Ascending aorta (tissue), 2 donors: ENCODE results near the gene ZNF709. TPM values are rescaled to one million over a fixed set of nuclear protein-coding genes. Genes with fewer than 3 reads are reported as not detected.
"Not testable (repeated sequence)": the region's sequence is repeated elsewhere in the genome, so short reads cannot be mapped to it uniquely, and the experiment has no call there.

Source experiments
- DNase-seq, 2 donors: peaks; one replicate each; pipeline ENCODE4 v3.0.0-alpha.2; 2019; ENCODE audit warnings: low spot score in 2 of 2
- H3K27ac ChIP-seq, 2 donors: fragments of 200-600 bp; sonication (generic); one replicate each; pipeline ENCODE4 v1.5.1; 2016 to 2017; ENCODE audit warnings: mild to moderate bottlenecking in 1 of 2
- H3K27me3 ChIP-seq: fragments of 200-600 bp; sonication (generic); one replicate; pipeline ENCODE4 v1.5.1; 2017
- H3K36me3 ChIP-seq, 2 donors: fragments of 200-600 bp; sonication (generic); one replicate each; pipeline ENCODE4 v1.5.1; 2016
- H3K4me1 ChIP-seq, 2 donors: fragments of 200-600 bp; sonication (generic); one replicate each; pipeline ENCODE4 v1.5.1; 2016 to 2017; ENCODE audit warnings: mild to moderate bottlenecking in 1 of 2
- H3K4me3 ChIP-seq, 2 donors: fragments of 200-600 bp; sonication (generic); one replicate each; pipeline ENCODE4 v1.5.1; 2016 to 2017; ENCODE audit warnings: mild to moderate bottlenecking in 1 of 2
- H3K9me3 ChIP-seq, 2 donors: fragments of 200-600 bp; sonication (generic); one replicate each; pipeline ENCODE4 v1.5.1; 2016
- CTCF ChIP-seq, 3 experiments: fragments of 200-600 bp in 2 of 3; fragments of 450-650 bp in 1 of 3; sonication (generic) in 2 of 3; IDR thresholded peaks; one replicate each; pipeline ENCODE4 v1.5.1; 2016 to 2019; ENCODE audit warnings: antibody characterized with exemption in 3 of 3, mild to moderate bottlenecking in 1 of 3, moderate library complexity in 1 of 3
- intact Hi-C: fragments of 100-400 bp; cut with DNase I; formaldehyde crosslinking; loops from one replicate; pipeline ENCODE4 v1.15.1; 2023
- total RNA-seq: library from RNA; depleted of rRNA; stranded (reverse); fragments of >200 nt; gene quantifications from one replicate; pipeline ENCODE4 v1.1.0, GENCODE V29; 2016

ZNF709 gene
- total RNA-seq, 1 donor from 2014 or later = 3.4 TPM

GRCh38 chr19:12425236-12425887, 59.3 kb downstream of the ZNF709 start:
- Histone ChIP-seq H3K9me3 (peaks cover 0 to 32% of the 10 kb centered on the region in 2 donors), H3K4me3 (no peak overlapping the region), H3K36me3 (peaks cover 4 to 6% of the 10 kb centered on the region in 2 donors), H3K4me1 (no peaks in the 10 kb centered on the region), H3K27ac (no peak overlapping the region), H3K27me3 (no peaks in the 10 kb centered on the region)
- DNase-seq = no peak
- TF ChIP-seq CTCF (IDR thresholded peaks at IDR 0.05) = no peak
- intact Hi-C loops = no loop called here

- DNase-seq, intact Hi-C loops, H3K27me3 ChIP-seq, H3K36me3 ChIP-seq, H3K4me1 ChIP-seq, H3K4me3 ChIP-seq, H3K27ac ChIP-seq: not testable (repeated sequence)
- H3K9me3 ChIP-seq = peaks cover 0 to 21% of the 10 kb centered on the region in 2 donors
Measured at GRCh38 chr19:12417273-12417672, 67.3 kb downstream of the ZNF709 start.

- intact Hi-C loops = no loop called here
- no peak for DNase-seq
- Histone ChIP-seq H3K27me3 (no peaks in the 10 kb centered on the region), H3K4me3 (no peak overlapping the region), H3K9me3 (peaks cover 0 to 3% of the 10 kb centered on the region in 2 donors), H3K36me3 (no peaks in the 10 kb centered on the region), H3K4me1 (no peaks in the 10 kb centered on the region), H3K27ac (no peak overlapping the region)
- TF ChIP-seq CTCF (IDR thresholded peaks at IDR 0.05) = no peak
Measured at GRCh38 chr19:12411893-12412292, 72.7 kb downstream of the ZNF709 start.

Other genes starting within 250 kb of the ZNF709 start
- gene ZNF44, start 189.9 kb downstream of the ZNF709 start, total RNA-seq = 10.4 TPM
- not detected for gene ZNF563, start 151.2 kb downstream of the ZNF709 start, total RNA-seq
- gene ZNF442, start 119.1 kb downstream of the ZNF709 start, total RNA-seq = 0.21 TPM
- 3.1 TPM for gene ZNF799, start 83.5 kb downstream of the ZNF709 start, total RNA-seq
- gene ZNF443, start 43.8 kb downstream of the ZNF709 start, total RNA-seq = 4.0 TPM
- 2.6 TPM for gene ZNF564, start 66.7 kb upstream of the ZNF709 start, total RNA-seq
- gene ZNF490, start 126.0 kb upstream of the ZNF709 start, total RNA-seq = 27.8 TPM
- gene ZNF791, start 126.1 kb upstream of the ZNF709 start, total RNA-seq = 6.9 TPM
- gene MAN2B1, start 181.9 kb upstream of the ZNF709 start, total RNA-seq = 36.3 TPM
- 12.0 TPM for gene WDR83, start 182.0 kb upstream of the ZNF709 start, total RNA-seq
- gene DHPS, start 197.1 kb upstream of the ZNF709 start, total RNA-seq = 160 TPM
- gene GNG14, start 203.2 kb upstream of the ZNF709 start, total RNA-seq = not detected
- 7.6 TPM for gene FBXW9, start 211.8 kb upstream of the ZNF709 start, total RNA-seq
- 82.6 TPM for gene TNPO2, start 239.1 kb upstream of the ZNF709 start, total RNA-seq
- gene TRIR, start 249.9 kb upstream of the ZNF709 start, total RNA-seq = 338 TPM